HepG2 (cell line): ENCODE data around the gene SRSF7. TPM values are rescaled to one million over a fixed set of nuclear protein-coding genes. Genes with fewer than 3 reads are reported as not detected.
A peak's percentile ranks its signal among the peaks of the same experiment; 100 is the strongest.

ENCODE experiments used
- ARNTL ChIP-seq: sonication (generic); formaldehyde crosslinking; IDR thresholded peaks from 2 replicates; pipeline ENCODE4 v1.4.0; 2020; ENCODE audit warnings: mild to moderate bottlenecking, missing genetic modification reagents
- CC2D1A ChIP-seq: sonication (generic); formaldehyde crosslinking; IDR thresholded peaks from 2 replicates; pipeline ENCODE4 v1.8.1; 2023; ENCODE audit warnings: mild to moderate bottlenecking, missing genetic modification reagents
- KAT8 ChIP-seq: IDR thresholded peaks from 2 replicates; pipeline ENCODE4 v1.6.1; 2016; ENCODE audit warnings: missing genetic modification reagents, missing compliant biosample characterization
- MLXIP ChIP-seq: sonication (generic); formaldehyde crosslinking; IDR thresholded peaks from 2 replicates; pipeline ENCODE4 v1.9.0; 2021; ENCODE audit warnings: missing genetic modification reagents, borderline replicate concordance
- NR2F1 ChIP-seq, 2 experiments: fragments of 450-650 bp in 1 of 2; formaldehyde crosslinking in 1 of 2; IDR thresholded peaks; 2 replicates each; pipeline versions ENCODE4 v1.5.0 to v1.6.1; 2016 to 2020; ENCODE audit warnings: mild to moderate bottlenecking in 1 of 2, missing compliant biosample characterization in 1 of 2, missing genetic modification reagents in 1 of 2, moderate library complexity in 1 of 2
- ONECUT2 ChIP-seq: sonication (generic); formaldehyde crosslinking; IDR thresholded peaks from 2 replicates; pipeline ENCODE4 v1.4.0; 2020; ENCODE audit warnings: missing genetic modification reagents
- PRDM4 ChIP-seq: sonication (generic); formaldehyde crosslinking; IDR thresholded peaks from 2 replicates; pipeline ENCODE4 v1.9.0; 2021; ENCODE audit warnings: missing genetic modification reagents, borderline replicate concordance
- SNAPC2 ChIP-seq: sonication (generic); formaldehyde crosslinking; IDR thresholded peaks from 2 replicates; pipeline ENCODE4 v1.8.1; 2022; ENCODE audit warnings: mild to moderate bottlenecking, missing genetic modification reagents
- SRF ChIP-seq: IDR thresholded peaks from 2 replicates; pipeline ENCODE4 v1.6.1; 2011; ENCODE audit warnings: mild to moderate bottlenecking, low read depth, low read length, moderate library complexity
- ZMAT5 ChIP-seq: sonication (generic); formaldehyde crosslinking; IDR thresholded peaks from 2 replicates; pipeline ENCODE4 v1.5.0; 2020; ENCODE audit warnings: mild to moderate bottlenecking, low read depth, missing genetic modification reagents, borderline replicate concordance
- ZNF260 ChIP-seq: sonication (generic); formaldehyde crosslinking; IDR thresholded peaks from 2 replicates; pipeline ENCODE4 v1.4.0; 2020; ENCODE audit warnings: missing genetic modification reagents, low read depth, mild to moderate bottlenecking, borderline replicate concordance
- ZNF747 ChIP-seq: sonication (generic); formaldehyde crosslinking; IDR thresholded peaks from 2 replicates; pipeline ENCODE4 v1.8.1; 2023; ENCODE audit warnings: missing genetic modification reagents, mild to moderate bottlenecking, borderline replicate concordance
- ZSCAN21 ChIP-seq: sonication (generic); formaldehyde crosslinking; IDR thresholded peaks from 2 replicates; pipeline ENCODE4 v1.8.0; 2022; ENCODE audit warnings: mild to moderate bottlenecking, missing genetic modification reagents, moderate library complexity, borderline replicate concordance
- polyA plus RNA-seq, 8 experiments: library from polyadenylated mRNA; depleted of rRNA in 3 of 8; stranded (reverse) in 7 of 8; unstranded in 1 of 8; fragments of >200 nt; fragmentation: Illumina TruSeq in 4 of 8; extraction: Trizol in 4 of 8; gene quantifications; 2 replicates each; pipeline versions ENCODE4 v1.2.1 to v1.2.3, GENCODE V29; 2011 to 2016; ENCODE audit warnings: low read depth in 4 of 8, missing spikeins in 1 of 8, mixed read lengths in 1 of 8; ENCODE audit not compliant: insufficient read depth in 1 of 8
- total RNA-seq, 5 experiments: library from RNA; depleted of rRNA; stranded (reverse); fragments of >200 nt; fragmentation: Illumina TruSeq; extraction: Trizol; gene quantifications; 2 replicates each; pipeline ENCODE4 v1.2.3, GENCODE V29; 2016; ENCODE audit warnings: low read depth in 1 of 5
- TF ChIP-seq, protein P1 (sequence below): sonication (generic); formaldehyde crosslinking; IDR thresholded peaks from 2 replicates; pipeline ENCODE4 v1.5.1; 2020; ENCODE audit warnings: mild to moderate bottlenecking, missing genetic modification reagents, moderate library complexity
- TF ChIP-seq, protein P2 (sequence below): IDR thresholded peaks from 2 replicates; pipeline ENCODE4 v1.6.1; 2016; ENCODE audit warnings: low read depth, missing genetic modification reagents, missing compliant biosample characterization

The SRSF7 gene
- total and polyA plus RNA-seq, 2 of the 13 experiments (the other 11 are each of a cell fraction or from before 2014, with no cell fraction given): 172 to 275 TPM

GRCh38 chr2:38750011-38750890 lies 910 bp downstream of the SRSF7 start (continued):
- no peak for TF ChIP-seq NR2F1 (CRISPR knock-in tag; IDR thresholded peaks at IDR 0.05)
- TF ChIP-seq, protein P1, sequence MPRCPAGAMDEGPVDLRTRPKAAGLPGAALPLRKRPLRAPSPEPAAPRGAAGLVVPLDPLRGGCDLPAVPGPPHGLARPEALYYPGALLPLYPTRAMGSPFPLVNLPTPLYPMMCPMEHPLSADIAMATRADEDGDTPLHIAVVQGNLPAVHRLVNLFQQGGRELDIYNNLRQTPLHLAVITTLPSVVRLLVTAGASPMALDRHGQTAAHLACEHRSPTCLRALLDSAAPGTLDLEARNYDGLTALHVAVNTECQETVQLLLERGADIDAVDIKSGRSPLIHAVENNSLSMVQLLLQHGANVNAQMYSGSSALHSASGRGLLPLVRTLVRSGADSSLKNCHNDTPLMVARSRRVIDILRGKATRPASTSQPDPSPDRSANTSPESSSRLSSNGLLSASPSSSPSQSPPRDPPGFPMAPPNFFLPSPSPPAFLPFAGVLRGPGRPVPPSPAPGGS: no peak
- TF ChIP-seq ZNF260 (CRISPR knock-in tag): no peak
- TF ChIP-seq KAT8: no peak
- TF ChIP-seq MLXIP: no peak
- no peak for TF ChIP-seq ARNTL (CRISPR knock-in tag)
- TF ChIP-seq ZMAT5 (CRISPR knock-in tag): no peak
- no peak for TF ChIP-seq CC2D1A
- TF ChIP-seq, protein P2, sequence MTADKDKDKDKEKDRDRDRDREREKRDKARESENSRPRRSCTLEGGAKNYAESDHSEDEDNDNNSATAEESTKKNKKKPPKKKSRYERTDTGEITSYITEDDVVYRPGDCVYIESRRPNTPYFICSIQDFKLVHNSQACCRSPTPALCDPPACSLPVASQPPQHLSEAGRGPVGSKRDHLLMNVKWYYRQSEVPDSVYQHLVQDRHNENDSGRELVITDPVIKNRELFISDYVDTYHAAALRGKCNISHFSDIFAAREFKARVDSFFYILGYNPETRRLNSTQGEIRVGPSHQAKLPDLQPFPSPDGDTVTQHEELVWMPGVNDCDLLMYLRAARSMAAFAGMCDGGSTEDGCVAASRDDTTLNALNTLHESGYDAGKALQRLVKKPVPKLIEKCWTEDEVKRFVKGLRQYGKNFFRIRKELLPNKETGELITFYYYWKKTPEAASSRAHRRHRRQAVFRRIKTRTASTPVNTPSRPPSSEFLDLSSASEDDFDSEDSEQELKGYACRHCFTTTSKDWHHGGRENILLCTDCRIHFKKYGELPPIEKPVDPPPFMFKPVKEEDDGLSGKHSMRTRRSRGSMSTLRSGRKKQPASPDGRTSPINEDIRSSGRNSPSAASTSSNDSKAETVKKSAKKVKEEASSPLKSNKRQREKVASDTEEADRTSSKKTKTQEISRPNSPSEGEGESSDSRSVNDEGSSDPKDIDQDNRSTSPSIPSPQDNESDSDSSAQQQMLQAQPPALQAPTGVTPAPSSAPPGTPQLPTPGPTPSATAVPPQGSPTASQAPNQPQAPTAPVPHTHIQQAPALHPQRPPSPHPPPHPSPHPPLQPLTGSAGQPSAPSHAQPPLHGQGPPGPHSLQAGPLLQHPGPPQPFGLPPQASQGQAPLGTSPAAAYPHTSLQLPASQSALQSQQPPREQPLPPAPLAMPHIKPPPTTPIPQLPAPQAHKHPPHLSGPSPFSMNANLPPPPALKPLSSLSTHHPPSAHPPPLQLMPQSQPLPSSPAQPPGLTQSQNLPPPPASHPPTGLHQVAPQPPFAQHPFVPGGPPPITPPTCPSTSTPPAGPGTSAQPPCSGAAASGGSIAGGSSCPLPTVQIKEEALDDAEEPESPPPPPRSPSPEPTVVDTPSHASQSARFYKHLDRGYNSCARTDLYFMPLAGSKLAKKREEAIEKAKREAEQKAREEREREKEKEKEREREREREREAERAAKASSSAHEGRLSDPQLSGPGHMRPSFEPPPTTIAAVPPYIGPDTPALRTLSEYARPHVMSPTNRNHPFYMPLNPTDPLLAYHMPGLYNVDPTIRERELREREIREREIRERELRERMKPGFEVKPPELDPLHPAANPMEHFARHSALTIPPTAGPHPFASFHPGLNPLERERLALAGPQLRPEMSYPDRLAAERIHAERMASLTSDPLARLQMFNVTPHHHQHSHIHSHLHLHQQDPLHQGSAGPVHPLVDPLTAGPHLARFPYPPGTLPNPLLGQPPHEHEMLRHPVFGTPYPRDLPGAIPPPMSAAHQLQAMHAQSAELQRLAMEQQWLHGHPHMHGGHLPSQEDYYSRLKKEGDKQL (CRISPR knock-in tag): no peak
- TF ChIP-seq SNAPC2 (CRISPR knock-in tag): no peak
- 0 out of 2 replicates have a peak, but pooled peaks have one; percentile 11 for TF ChIP-seq ONECUT2 (CRISPR knock-in tag)
- no peak for TF ChIP-seq ZSCAN21 (CRISPR knock-in tag)
- no peak for TF ChIP-seq SRF
- no peak for TF ChIP-seq PRDM4 (CRISPR knock-in tag)
- no peak for TF ChIP-seq ZNF747 (CRISPR knock-in tag)
